GM21423 (cell line): ENCODE results near the gene SAP130.

Experiments
- ATAC-seq: cut with Tn5 transposase; IDR thresholded peaks from one replicate; pipeline ENCODE4 v1.9.1; 2021; ENCODE audit warnings: mild to moderate bottlenecking, moderate library complexity; ENCODE audit not compliant: unreplicated experiment

SAP130 gene

GRCh38 chr2:128026448-128027277 is 1.2 kb downstream of the SAP130 start:
- no peak for ATAC-seq

- ATAC-seq = no peak
These were observed 3.0 kb downstream of the SAP130 start for GRCh38 chr2:128024816-128025215.

- no peak for ATAC-seq
These were observed 10.3 kb downstream of the SAP130 start for GRCh38 chr2:128017561-128017960.

GRCh38 chr2:128016620-128017019 is 11.2 kb downstream of the SAP130 start:
- ATAC-seq = no peak

GRCh38 chr2:128012698-128013097 is 15.2 kb downstream of the SAP130 start:
- no peak for ATAC-seq

- ATAC-seq = no peak
These were observed 19.7 kb downstream of the SAP130 start for GRCh38 chr2:128008074-128008672.

- ATAC-seq = no peak
These were observed 23.4 kb downstream of the SAP130 start for GRCh38 chr2:128004509-128004908.

GRCh38 chr2:128003463-128003862 is 24.4 kb downstream of the SAP130 start:
- no peak for ATAC-seq

GRCh38 chr2:127996160-127996559 is 31.7 kb downstream of the SAP130 start:
- ATAC-seq = no peak

GRCh38 chr2:127995725-127996124 is 32.1 kb downstream of the SAP130 start:
- ATAC-seq = no peak

- ATAC-seq = no peak
These were observed 34.2 kb downstream of the SAP130 start for GRCh38 chr2:127993659-127994058.

- ATAC-seq = no peak
These were observed 36.1 kb downstream of the SAP130 start for GRCh38 chr2:127991742-127992141.

GRCh38 chr2:127986548-127987079 is 41.2 kb downstream of the SAP130 start:
- ATAC-seq = no peak

GRCh38 chr2:127985735-127986134 is 42.1 kb downstream of the SAP130 start:
- no peak for ATAC-seq

- ATAC-seq = no peak
These were observed 42.7 kb downstream of the SAP130 start for GRCh38 chr2:127985026-127985734.

GRCh38 chr2:127984551-127984950 is 43.3 kb downstream of the SAP130 start:
- ATAC-seq = no peak

- no peak for ATAC-seq
These were observed 58.4 kb downstream of the SAP130 start for GRCh38 chr2:127969446-127969845.

GRCh38 chr2:127968610-127969339 is 59.1 kb downstream of the SAP130 start:
- no peak for ATAC-seq

- no peak for ATAC-seq
These were observed 66.1 kb downstream of the SAP130 start for GRCh38 chr2:127961729-127962128.

- no peak for ATAC-seq
These were observed 70.6 kb downstream of the SAP130 start for GRCh38 chr2:127957240-127957639.

- no peak for ATAC-seq
These were observed 73.0 kb downstream of the SAP130 start for GRCh38 chr2:127954857-127955256.
